Stimulated activated CD4-positive, alpha-beta T cell treated with anti-CD3 and anti-CD28 coated beads, Interleukin-1b, Interleukin-23, amount 100 ng/mL, for 48 hours (primary cell): ENCODE results near the gene CCDC57.
"Not testable (repeated sequence)": the region's sequence is repeated elsewhere in the genome, so short reads cannot be mapped to it uniquely, and the experiment has no call there.

Experiments
- DNase-seq: peaks from one replicate; pipeline ENCODE4 v3.0.0-alpha.2; 2020

Gene CCDC57, protein sequence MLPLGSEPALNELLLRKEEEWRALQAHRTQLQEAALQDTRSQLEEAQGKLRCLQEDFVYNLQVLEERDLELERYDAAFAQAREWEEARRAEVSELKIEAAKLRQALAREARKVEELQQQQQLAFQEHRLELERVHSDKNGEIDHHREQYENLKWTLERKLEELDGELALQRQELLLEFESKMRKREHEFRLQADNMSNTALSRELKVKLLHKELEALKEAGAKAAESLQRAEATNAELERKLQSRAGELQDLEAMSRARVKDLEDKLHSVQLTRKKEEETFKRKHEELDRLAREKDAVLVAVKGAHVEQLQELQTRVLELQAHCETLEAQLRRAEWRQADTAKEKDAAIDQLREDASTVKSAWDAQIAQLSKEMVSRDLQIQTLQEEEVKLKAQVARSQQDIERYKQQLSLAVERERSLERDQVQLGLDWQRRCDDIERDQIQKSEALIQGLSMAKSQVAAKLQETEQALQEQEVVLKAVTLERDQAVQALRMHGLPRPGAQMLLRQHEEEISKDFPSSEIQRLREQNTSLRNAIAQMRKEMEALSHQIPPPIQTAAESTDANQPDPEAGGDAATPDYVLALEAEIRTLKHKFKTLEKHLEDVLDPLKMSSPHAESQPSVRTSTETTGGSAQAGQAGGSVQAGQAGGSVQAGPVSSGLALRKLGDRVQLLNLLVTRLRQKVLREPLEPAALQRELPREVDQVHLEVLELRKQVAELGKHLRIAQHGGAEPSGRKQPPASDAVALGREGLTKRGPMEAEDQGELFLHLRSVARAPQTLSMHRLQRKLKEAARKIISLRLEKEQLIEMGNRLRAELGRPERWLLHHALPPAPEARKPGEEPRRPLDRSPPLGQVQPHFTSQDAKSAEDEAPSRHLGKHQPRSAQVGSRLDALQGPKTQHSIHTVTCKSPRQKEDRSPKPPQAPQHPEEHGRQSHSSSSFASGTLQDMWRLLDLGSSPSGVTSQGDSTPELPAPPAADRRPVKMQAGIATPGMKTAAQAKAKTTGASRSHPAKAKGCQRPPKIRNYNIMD

DNA sequence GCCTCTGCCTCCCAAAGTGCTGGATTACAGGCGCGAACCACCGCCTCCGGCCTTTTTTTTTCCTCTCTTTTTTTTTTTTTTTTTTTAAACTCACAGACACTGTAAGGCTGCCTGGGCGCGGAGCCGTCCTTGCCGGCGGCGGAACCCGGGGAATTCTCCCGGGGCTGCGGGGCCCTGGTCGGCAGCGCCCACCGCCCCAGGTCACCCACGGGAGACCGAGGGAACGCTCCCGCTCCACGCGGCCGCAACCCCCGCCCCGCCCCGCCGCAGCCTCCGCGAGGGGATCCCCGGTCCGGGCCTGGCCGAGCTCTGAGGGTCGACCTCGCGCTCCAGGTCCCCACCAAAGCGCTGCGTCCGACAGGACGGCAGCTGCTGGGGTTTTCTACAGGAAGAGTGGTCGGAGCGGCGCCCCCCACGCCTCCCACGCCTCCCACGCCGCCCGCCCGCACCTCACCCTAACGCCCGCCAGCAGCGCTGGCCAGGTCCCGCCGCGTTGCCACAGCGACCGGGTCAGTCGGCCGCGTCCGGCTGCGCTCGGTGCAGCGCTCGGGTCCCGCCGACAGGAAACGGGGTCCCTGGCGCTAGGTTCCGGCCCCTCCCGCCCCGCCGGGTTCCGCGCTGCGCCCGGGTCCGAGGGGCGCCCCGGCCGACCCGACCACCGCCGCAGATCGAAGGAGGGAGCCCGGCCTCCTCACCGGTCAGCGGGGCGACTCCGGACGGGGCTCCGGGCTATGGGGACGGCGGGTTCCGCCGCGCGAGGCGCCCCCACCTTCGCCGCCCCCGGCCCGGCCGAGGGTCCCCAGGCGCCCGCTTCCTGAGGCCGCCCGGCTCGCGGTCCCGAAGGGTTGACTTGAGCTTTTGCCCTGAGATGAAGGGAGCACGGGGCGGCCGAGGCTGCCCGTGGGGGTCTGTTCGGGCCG is at the start of gene CCDC57:
CCDC57 (minus strand) TSS at position 512 of the 920 bp plus-strand sequence. CDS start 10,898 bp downstream, outside the sequence.
- peak; percentile 76 for DNase-seq

DNA sequence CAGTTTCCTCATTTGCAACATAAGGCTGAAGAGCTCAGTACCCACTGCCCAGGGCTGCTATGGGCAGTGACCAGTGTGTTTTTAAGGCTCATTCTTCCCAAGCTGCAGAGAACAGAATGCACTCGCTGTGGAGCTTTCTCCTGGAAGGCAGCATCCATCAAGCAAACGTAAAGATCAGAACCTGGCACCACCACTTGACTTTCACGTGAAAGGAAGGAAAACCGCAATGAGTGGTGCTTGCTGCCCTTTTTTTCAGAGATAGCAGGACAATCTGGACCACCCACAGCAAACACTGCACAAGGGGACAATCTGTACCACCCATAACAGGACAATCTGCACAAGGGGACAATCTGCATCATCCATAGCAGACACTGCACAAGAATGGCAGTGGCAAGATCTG is 49.7 kb upstream of the CCDC57 start:
- DNase-seq, result no peak

DNA sequence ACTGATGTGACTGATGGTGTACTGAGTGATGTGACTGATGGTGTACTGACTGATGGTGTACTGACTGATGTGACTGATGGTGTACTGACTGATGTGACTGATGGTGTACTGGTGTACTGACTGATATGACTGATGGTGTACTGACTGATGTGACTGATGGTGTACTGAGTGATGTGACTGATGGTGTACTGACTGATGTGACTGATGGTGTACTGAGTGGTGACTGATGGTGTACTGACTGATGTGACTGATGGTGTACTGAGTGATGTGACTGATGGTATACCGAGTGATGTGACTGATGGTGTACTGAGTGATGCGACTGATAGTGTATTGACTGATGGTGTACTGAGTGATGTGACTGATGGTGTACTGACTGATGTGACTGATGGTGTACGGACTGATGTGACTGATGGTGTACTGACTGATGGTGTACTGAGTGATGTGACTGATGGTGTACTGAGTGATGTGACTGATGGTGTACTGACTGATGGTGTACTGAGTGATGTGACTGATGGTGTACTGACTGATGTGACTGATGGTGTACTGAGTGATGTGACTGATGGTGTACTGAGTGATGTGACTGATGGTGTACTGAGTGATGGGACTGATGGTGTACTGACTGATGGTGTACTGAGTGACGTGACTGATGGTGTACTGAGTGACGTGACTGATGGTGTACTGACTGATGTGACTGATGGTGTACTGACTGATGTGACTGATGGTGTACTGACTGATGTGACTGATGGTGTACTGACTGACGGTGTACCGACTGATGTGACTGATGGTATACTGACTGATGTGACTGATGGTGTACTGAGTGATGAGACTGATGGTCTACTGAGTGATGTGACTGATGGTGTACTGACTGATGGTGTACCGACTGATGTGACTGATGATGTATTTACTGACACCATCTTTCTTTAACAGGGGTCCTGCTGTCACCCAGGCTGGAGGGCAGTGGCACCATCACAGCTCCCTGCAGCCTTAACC is 47.6 kb upstream of the CCDC57 start:
- not testable (repeated sequence) for DNase-seq

DNA sequence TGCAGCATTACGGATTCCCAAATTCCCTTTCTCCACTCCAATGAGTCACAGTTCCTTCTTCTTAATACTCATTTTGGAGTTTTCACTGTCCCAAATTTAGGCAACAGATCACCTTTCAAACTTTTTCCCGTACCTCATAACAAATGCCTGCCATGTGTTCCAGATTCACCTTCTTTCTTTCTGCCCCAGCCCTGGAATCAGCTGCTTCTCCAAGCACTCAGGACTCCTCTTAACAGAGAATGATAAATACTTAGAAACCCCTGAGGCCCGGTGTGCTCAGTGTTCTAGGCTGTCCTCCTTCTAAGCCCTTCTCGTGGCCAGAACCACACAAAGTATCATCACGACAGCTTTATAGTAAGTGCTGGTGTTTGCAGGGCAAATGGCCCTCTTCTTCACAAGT is 45.9 kb upstream of the CCDC57 start:
- no peak for DNase-seq

DNA sequence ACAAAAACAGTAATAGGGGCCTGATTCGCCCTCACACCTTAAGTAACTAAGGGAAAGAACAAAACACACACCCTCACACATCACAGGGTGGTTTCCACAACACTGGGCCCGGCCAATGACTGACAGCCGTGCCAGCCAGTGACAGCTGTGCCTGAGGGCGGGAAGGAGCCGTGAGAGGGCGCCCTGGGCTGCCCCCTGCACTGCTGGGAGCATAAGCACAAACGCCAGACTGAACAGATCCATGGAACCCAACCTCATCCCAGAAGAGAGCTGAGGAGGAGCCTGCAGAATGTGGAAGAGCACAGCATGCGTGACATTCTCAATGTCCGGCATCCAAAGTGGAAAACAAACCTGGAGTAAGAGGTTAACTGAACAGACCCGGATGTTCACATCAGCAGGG is 44.8 kb upstream of the CCDC57 start:
- DNase-seq, result peak; percentile 61

DNA sequence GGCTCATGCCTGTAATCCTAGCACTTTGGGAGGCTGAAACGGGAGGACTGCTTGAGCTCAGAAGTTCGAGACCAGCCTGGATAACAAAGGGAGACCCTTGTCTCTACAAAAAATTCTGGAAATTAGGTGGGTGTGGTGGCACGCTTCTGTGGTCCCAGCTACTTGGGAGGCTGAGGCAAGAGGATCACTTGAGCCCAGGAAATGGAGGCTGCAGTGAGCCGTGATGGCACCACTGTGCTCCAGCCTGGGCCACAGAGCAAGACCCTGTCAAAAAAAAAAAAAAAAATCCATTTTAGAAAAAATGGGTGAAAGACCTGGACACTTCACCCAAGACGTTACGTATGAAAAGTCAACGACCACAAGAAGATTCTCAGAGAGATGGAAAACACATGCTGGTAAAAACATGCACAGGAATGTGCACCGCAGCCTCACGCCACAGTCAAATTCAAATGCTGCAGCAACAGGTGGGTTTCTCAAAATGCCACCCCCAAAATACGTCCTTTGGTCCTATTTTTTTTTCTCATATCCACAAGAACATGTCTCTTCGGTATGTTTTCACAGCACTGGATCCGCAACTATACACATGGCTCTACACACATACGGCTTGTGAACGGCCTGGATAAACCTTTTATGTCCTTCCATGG is 43.7 kb upstream of the CCDC57 start:
- DNase-seq, result no peak

DNA sequence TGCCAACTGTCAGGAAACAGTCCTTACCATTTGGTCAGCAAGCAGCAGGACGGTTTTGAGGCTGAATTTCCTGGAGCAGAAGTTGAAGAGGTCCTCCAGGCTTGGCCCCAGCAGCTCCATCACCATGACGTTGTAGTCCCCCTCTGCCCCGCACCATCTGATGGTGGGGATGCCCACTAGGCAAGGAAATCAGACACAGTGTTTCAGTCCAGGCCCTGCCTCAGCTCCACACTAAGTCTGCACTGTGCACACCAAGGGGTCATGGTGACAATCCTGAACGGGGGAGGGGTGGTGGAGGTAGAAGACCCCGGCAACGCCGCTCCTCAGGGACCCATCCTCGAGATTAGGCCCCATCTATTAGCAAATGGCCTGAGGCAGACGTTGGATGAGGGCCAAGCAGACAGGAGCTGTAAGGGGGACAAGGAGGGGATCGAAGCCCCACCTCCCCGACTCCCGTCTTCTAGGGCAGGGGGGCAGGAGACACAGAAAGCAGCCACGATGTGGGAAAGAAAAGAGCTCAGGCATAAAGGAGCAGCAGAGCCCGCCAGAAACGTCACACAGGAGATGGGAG is 42.8 kb upstream of the CCDC57 start:
- no peak for DNase-seq

DNA sequence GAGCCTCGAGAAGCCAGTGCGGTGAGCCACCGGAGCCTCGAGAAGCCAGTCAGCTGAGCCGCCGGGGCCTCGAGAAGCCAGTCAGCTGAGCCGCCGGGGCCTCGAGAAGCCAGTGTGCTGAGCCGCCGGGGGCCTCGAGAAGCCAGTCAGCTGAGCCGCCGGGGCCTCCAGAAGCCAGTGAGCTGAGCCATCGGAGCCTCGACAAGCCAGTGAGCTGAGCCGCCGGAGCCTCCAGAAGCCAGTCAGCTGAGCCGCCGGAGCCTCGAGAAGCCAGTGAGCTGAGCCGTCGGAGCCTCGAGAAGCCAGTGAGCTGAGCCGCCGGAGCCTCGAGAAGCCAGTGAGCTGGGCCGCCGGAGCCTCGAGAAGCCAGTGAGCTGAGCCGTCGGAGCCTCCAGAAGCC is 42.1 kb upstream of the CCDC57 start:
- not testable (repeated sequence) for DNase-seq

DNA sequence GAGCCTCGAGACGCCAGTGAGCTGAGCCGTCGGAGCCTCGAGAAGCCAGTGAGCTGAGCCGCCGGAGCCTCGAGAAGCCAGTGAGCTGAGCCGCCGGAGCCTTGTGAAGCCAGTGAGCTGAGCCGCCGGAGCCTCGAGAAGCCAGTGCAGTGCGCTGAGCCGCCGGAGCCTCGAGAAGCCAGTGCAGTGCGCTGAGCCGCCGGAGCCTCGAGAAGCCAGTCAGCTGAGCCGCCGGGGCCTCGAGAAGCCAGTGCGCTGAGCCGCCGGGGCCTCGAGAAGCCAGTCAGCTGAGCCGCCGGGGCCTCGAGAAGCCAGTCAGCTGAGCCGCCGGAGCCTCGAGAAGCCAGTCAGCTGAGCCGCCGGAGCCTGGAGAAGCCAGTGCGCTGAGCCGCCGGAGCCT is 41.5 kb upstream of the CCDC57 start:
- DNase-seq, result not testable (repeated sequence)

DNA sequence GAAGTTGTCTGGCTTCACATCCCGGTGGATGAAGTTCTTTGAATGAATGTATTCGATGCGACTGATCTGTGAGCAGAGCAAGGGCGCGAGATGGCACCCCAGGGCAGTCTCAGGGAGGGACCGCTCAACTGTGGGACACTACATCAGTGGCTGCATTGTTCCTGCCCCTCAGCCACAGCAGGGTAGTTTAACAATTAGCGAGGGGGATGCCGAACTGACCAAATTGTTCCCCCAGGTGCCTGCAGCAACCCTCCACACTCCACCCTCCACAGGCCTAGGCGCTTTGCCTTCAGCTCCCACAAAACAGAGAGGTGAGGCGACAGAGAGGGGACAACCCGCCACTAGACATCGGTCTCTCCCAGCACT is 40.5 kb upstream of the CCDC57 start:
- DNase-seq, result no peak

DNA sequence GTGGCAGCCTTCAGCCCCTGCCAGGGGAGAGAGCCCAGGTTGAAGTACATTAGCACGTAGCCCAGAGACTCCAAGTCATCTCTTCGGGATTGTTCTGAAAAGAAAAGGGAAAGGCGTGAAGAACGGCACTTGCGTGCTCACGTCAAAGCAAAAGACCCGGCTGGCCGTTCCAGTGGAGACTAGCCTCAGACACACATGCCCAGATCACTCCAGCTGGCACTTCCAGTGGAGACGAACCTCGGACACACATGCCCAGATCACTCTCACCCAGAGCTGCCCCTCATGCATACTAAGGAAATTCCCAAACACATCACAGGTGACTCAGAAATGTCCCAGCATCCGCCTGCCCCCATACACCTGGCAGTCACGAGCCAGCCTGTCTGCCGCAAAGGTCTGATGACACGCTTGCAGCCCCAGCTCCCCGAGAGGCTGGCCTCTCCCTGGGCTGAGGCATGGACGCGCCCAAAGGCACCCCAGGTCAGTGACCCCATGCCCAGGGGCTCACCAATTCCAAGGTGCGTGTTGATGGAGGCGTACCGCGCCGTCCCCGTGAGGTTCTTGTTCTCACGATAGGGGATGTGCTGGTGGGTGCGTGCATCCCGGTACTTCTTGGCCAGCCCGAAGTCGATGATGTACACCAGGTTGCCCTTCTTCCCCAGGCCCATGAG is 40.0 kb upstream of the CCDC57 start:
- no peak for DNase-seq

DNA sequence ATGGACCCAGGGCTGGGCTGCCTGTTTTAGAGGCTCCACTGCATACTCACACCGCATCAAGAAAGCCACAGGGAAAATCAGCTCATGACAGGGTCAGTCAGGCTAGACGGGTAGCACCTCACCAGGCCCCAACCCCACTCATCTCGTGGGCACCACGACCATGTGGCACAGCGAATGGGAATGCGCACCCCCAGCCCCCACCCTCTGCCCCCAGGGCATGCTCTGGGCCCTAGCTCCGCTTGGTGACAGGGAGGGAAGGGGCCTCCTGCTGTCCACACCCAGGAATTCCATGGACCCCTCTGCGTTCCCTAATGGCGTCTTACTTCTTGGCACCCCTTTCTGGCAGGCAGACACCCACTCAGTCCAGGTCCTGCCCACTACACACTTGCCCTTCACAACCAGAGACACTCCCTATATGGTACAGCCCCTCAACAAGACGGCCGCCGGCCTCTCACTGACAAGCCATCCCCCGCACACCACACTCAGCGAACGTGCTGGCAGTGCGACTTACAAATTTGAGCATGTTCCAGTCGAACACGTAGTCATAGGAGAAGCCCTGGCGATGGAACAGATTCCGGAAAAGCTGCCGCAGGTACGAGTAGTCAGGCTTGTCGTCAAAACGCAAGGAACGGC is 38.3 kb upstream of the CCDC57 start:
- DNase-seq, result no peak

DNA sequence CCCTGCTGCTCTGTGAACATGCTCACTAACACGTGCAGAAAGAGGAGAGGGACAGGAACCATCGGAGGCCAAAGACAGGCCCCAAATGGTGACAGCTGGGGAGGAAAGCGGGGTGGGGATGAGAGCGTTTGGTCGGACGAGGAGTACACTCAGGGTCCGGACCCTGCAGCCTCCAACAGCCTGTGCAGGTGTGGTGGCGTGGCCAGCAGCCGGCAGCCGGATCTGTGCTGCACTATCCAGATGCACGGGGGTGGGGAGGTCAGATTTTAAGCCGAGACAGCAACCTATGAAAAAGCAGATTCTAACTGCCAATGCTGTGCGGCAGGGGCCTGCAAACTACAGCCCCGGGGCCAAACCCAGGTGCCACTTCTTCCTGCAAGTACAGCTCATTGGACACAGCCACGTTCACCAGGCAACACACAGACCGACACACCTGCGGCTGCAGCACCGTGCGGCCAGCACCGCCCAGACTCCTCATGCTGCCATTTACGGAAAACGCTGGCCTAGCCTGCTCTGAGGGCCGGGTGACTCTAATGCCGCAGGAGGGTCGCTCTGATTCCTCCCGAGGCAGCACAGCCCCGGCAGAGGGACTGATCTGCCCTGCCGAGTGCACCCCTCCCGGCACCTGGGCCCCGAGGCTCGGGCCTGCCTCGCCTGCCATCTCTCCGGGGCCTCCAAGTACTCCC is 37.4 kb upstream of the CCDC57 start:
- no peak for DNase-seq

DNA sequence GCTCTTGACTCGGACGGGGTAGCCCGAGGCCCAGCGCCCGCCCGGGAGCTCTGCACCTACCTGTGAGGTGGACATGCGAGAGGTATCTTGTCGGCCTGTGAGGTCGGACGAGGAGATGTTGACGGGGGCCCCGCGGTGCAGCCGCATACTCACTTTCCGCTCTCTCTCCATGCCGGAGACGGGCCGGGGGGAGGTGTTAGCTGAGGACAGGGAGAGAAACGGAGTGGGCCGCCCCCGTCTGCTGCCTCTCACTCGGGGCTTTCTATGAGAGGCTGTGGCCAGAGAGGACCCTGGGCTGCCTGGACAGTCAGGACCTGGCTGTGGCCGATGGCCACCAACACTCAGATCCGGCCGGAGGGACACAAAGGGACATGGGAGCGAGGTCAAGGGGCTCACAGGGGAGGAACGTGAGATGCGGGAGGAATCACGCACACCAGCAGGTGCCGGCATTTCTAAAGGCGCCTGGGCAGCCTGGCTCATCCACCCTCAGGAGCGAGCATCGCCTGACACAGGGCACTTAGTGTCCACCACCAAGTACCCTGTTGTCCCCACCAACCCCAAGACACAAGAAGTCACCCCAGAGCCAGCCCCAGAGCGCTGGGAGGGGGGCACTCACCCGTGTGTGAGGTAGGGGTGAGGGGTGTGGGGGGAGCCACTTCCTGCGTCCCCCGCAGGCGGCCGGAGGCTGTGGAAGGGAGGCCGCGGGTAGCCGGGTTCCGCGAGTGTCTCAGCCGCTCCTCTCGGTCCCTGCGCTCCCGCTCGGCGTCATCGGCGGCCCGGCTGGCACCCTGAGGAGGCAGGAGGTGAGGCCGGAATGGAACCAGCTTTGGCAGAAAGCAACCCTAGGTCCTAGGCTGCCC is 36.4 kb upstream of the CCDC57 start:
- DNase-seq, result no peak

DNA sequence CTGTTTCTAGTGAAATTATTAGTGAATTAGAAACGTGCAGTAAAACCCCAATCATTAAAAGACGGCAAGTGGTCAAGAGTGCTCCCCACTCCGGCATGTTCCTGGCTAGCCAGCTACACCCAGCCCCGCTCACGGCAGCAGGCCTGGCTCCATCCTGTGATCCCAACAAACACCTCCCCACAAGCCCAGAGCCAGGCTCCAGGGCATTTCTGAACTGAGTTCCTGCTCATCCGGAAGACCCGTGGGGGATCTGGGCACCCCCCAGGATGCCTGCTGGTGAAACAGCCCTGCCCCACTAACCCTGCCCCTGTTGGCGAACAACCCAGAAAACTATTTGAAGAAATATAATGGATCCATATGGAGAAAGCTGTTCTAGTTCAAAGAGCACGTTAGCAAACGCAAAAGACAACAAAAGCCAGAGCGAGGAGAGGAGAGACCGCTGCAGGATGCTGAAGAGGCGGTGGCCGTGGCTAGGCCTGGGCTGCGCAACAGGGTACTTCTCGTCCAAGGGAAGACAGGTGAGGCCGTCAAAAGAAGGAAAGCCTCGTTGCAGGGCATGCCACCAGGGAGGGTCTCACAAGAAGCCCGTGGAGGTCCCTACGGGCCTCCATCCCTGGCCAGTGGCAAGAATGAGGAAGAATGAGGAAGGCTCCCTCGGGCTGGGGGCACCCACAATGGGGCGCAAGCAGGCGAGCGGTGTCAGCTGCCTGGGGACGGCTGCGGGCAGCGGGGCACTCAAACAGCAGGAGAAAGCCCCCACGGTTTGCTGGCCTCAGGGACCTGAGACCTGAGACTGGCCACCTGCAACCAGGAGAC is 35.4 kb upstream of the CCDC57 start:
- DNase-seq, result no peak

DNA sequence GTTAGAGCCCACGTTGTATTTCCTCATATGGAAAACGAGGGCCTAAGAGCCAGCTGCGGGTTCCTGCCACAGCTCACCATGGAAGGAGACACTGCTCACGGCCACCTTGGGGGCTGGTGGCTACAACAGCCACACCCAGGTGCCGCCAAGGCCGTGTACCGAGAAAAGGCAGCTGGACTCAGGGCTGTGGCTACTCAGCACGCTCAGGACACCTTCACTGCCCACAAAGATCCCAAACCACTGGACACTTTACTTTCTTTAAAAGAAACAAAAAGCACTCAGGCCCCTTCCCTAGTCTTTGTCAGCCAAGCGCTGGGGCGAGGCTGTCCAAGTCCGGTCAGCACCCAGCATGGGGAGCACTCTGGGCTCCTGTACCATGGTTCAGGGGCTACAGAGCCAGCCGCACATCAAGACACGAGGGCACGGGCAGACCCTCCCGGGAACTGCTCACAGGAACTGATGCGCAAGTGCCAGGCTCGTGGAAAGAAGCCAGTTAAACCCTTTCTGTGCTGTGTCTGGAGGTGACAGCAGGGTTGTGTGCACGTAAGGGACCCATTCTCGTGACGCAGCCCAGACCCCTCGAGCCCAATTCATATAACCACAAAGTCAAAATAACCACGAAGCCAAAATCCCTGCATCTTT is 34.7 kb upstream of the CCDC57 start:
- no peak for DNase-seq
